ENCODE measurements around the gene TNIK. TPM values are rescaled to one million over a fixed set of nuclear protein-coding genes. Genes with fewer than 3 reads are reported as not detected.

Gene TNIK
- polyA plus RNA-seq (2012; ENCODE audit: low read depth, missing spikeins), result 2.6 TPM

- DNase-seq (ENCODE audit: insufficient read length, low spot score), result peak; percentile 60
- TF ChIP-seq POU2F2 (IDR thresholded peaks at IDR 0.05; ENCODE audit: low read depth, low read length), result peak; percentile 96
- no peak for TF ChIP-seq POLR2A (IDR thresholded peaks at IDR 0.05; ENCODE audit: low read depth, low read length)
- FAIRE-seq, result peak; percentile 80
Observed at GRCh38 chr3:171459942-171460724, at the start of gene TNIK. Gene TNIK, minus strand, starts transcription at chr3:171460405. Its CDS starts 342 bp downstream, at chr3:171460063.

GRCh38 chr3:171508676-171509075 lies 48.5 kb upstream of the TNIK start:
- FAIRE-seq (no peak), DNase-seq (ENCODE audit: insufficient read length, low spot score) (no peak)
- TF ChIP-seq POLR2AphosphoS5 (IDR thresholded peaks at IDR 0.05; ENCODE audit: low read depth, low read length) (no peak), TAF1 (IDR thresholded peaks at IDR 0.05; ENCODE audit: low read depth, low read length) (no peak), POLR2A (IDR thresholded peaks at IDR 0.05; ENCODE audit: low read depth, low read length) (no peak), PAX5 (IDR thresholded peaks at IDR 0.05; ENCODE audit: insufficient read depth, low read length, severe bottlenecking) (no peak), SPI1 (IDR thresholded peaks at IDR 0.05; ENCODE audit: low read depth, low read length) (no peak), POU2F2 (IDR thresholded peaks at IDR 0.05; ENCODE audit: low read depth, low read length) (no peak)

GRCh38 chr3:171508206-171508605 lies 48.0 kb upstream of the TNIK start:
- no peak for DNase-seq (ENCODE audit: insufficient read length, low spot score)
- FAIRE-seq, result no peak
- TF ChIP-seq TAF1 (IDR thresholded peaks at IDR 0.05; ENCODE audit: low read depth, low read length) (no peak), PAX5 (IDR thresholded peaks at IDR 0.05; ENCODE audit: insufficient read depth, low read length, severe bottlenecking) (no peak), POU2F2 (IDR thresholded peaks at IDR 0.05; ENCODE audit: low read depth, low read length) (no peak), POLR2AphosphoS5 (IDR thresholded peaks at IDR 0.05; ENCODE audit: low read depth, low read length) (no peak)

- DNase-seq (ENCODE audit: insufficient read length, low spot score), result no peak
- no peak for TF ChIP-seq TAF1 (IDR thresholded peaks at IDR 0.05; ENCODE audit: low read depth, low read length)
- no peak for TF ChIP-seq POU2F2 (IDR thresholded peaks at IDR 0.05; ENCODE audit: low read depth, low read length)
- TF ChIP-seq POLR2A (IDR thresholded peaks at IDR 0.05; ENCODE audit: low read depth, low read length), result no peak
- no peak for TF ChIP-seq POLR2AphosphoS5 (IDR thresholded peaks at IDR 0.05; ENCODE audit: low read depth, low read length)
- no peak for TF ChIP-seq PAX5 (IDR thresholded peaks at IDR 0.05; ENCODE audit: insufficient read depth, low read length, severe bottlenecking)
- no peak for TF ChIP-seq SPI1 (IDR thresholded peaks at IDR 0.05; ENCODE audit: low read depth, low read length)
- FAIRE-seq, result no peak
Observed at GRCh38 chr3:171506743-171507319, 46.6 kb upstream of the TNIK start.

- DNase-seq (ENCODE audit: insufficient read length, low spot score) (no peak), FAIRE-seq (no peak)
- TF ChIP-seq SPI1 (IDR thresholded peaks at IDR 0.05; ENCODE audit: low read depth, low read length) (no peak), PAX5 (IDR thresholded peaks at IDR 0.05; ENCODE audit: insufficient read depth, low read length, severe bottlenecking) (no peak), POU2F2 (IDR thresholded peaks at IDR 0.05; ENCODE audit: low read depth, low read length) (no peak), TAF1 (IDR thresholded peaks at IDR 0.05; ENCODE audit: low read depth, low read length) (no peak), POLR2AphosphoS5 (IDR thresholded peaks at IDR 0.05; ENCODE audit: low read depth, low read length) (no peak), POLR2A (IDR thresholded peaks at IDR 0.05; ENCODE audit: low read depth, low read length) (no peak)
Observed at GRCh38 chr3:171505822-171506333, 45.7 kb upstream of the TNIK start.

- DNase-seq (ENCODE audit: insufficient read length, low spot score) (no peak), FAIRE-seq (no peak)
- TF ChIP-seq TAF1 (IDR thresholded peaks at IDR 0.05; ENCODE audit: low read depth, low read length) (no peak), POLR2A (IDR thresholded peaks at IDR 0.05; ENCODE audit: low read depth, low read length) (no peak), POU2F2 (IDR thresholded peaks at IDR 0.05; ENCODE audit: low read depth, low read length) (no peak), SPI1 (IDR thresholded peaks at IDR 0.05; ENCODE audit: low read depth, low read length) (no peak), PAX5 (IDR thresholded peaks at IDR 0.05; ENCODE audit: insufficient read depth, low read length, severe bottlenecking) (no peak), POLR2AphosphoS5 (IDR thresholded peaks at IDR 0.05; ENCODE audit: low read depth, low read length) (no peak)
Observed at GRCh38 chr3:171504376-171504775, 44.2 kb upstream of the TNIK start.

GRCh38 chr3:171503817-171504216 lies 43.6 kb upstream of the TNIK start:
- FAIRE-seq (no peak), DNase-seq (ENCODE audit: insufficient read length, low spot score) (no peak)
- TF ChIP-seq TAF1 (IDR thresholded peaks at IDR 0.05; ENCODE audit: low read depth, low read length), result no peak
- no peak for TF ChIP-seq POU2F2 (IDR thresholded peaks at IDR 0.05; ENCODE audit: low read depth, low read length)
- TF ChIP-seq PAX5 (IDR thresholded peaks at IDR 0.05; ENCODE audit: insufficient read depth, low read length, severe bottlenecking), result no peak
- TF ChIP-seq POLR2AphosphoS5 (IDR thresholded peaks at IDR 0.05; ENCODE audit: low read depth, low read length), result no peak
- TF ChIP-seq POLR2A (IDR thresholded peaks at IDR 0.05; ENCODE audit: low read depth, low read length), result no peak
- TF ChIP-seq SPI1 (IDR thresholded peaks at IDR 0.05; ENCODE audit: low read depth, low read length), result no peak

- FAIRE-seq (no peak), DNase-seq (ENCODE audit: insufficient read length, low spot score) (no peak)
- TF ChIP-seq POU2F2 (IDR thresholded peaks at IDR 0.05; ENCODE audit: low read depth, low read length), result no peak
- TF ChIP-seq PAX5 (IDR thresholded peaks at IDR 0.05; ENCODE audit: insufficient read depth, low read length, severe bottlenecking), result no peak
- TF ChIP-seq TAF1 (IDR thresholded peaks at IDR 0.05; ENCODE audit: low read depth, low read length), result no peak
- no peak for TF ChIP-seq POLR2A (IDR thresholded peaks at IDR 0.05; ENCODE audit: low read depth, low read length)
- no peak for TF ChIP-seq SPI1 (IDR thresholded peaks at IDR 0.05; ENCODE audit: low read depth, low read length)
- no peak for TF ChIP-seq POLR2AphosphoS5 (IDR thresholded peaks at IDR 0.05; ENCODE audit: low read depth, low read length)
Observed at GRCh38 chr3:171498921-171499320, 38.7 kb upstream of the TNIK start.

GRCh38 chr3:171497468-171497867 lies 37.3 kb upstream of the TNIK start:
- TF ChIP-seq POLR2A (IDR thresholded peaks at IDR 0.05; ENCODE audit: low read depth, low read length) (no peak), TAF1 (IDR thresholded peaks at IDR 0.05; ENCODE audit: low read depth, low read length) (no peak), SPI1 (IDR thresholded peaks at IDR 0.05; ENCODE audit: low read depth, low read length) (no peak)
- FAIRE-seq, result no peak

More at GRCh38 chr3:171497468-171497867, 37.3 kb upstream of the TNIK start:
- DNase-seq (ENCODE audit: insufficient read length, low spot score), result no peak

Measured in GM12891 (cell line).